Type B pancreatic cell (in vitro differentiated cells): ENCODE results near the gene VAV1. TPM values are rescaled to one million over a fixed set of nuclear protein-coding genes. Genes with fewer than 3 reads are reported as not detected.
A peak's percentile ranks its signal among the peaks of the same experiment; 100 is the strongest.

Source experiments
- DNase-seq: peaks from one replicate; pipeline ENCODE4 v3.0.0; 2021; ENCODE audit warnings: mixed read lengths; ENCODE audit not compliant: unreplicated experiment; ENCODE audit errors: extremely low spot score
- H3K27ac Mint-ChIP-seq: 2 replicates; pipeline ENCODE4 v1.8.0; 2021; ENCODE audit warnings: mild to moderate bottlenecking, mixed read lengths
- H3K27me3 Mint-ChIP-seq: 2 replicates; pipeline ENCODE4 v1.8.0; 2021; ENCODE audit warnings: mixed read lengths
- H3K36me3 Mint-ChIP-seq: 2 replicates; pipeline ENCODE4 v1.8.0; 2021; ENCODE audit warnings: mixed read lengths
- H3K4me1 Mint-ChIP-seq: one replicate; pipeline ENCODE4 v1.8.0; 2021; ENCODE audit warnings: mixed read lengths; ENCODE audit not compliant: unreplicated experiment
- H3K4me3 Mint-ChIP-seq: 2 replicates; pipeline ENCODE4 v1.8.0; 2021; ENCODE audit warnings: mild to moderate bottlenecking, mixed read lengths
- H3K9me3 Mint-ChIP-seq: 2 replicates; pipeline ENCODE4 v1.8.0; 2021; ENCODE audit warnings: mixed read lengths
- CTCF ChIP-seq: fragments of 200-600 bp; sonication (generic); conservative IDR thresholded peaks from 2 replicates; pipeline ENCODE4 v1.5.0; 2021; ENCODE audit warnings: antibody characterized with exemption, mild to moderate bottlenecking
- total RNA-seq: library from RNA; stranded (reverse); gene quantifications from 2 replicates; pipeline ENCODE4 v1.2.1, GENCODE V29; 2021; ENCODE audit warnings: low replicate concordance

VAV1 gene
- total RNA-seq, 1 donor from 2014 or later, result not detected

GRCh38 chr19:6732803-6733337, 39.6 kb upstream of the VAV1 start:
- Mint-ChIP-seq H3K36me3 (no peaks in the 10 kb centered on the region), H3K27me3 (no peaks in the 10 kb centered on the region), H3K27ac (no peak overlapping the region), H3K4me1 (peaks cover 9% of the 10 kb centered on the region), H3K9me3 (no peaks in the 10 kb centered on the region), H3K4me3 (no peak overlapping the region)
- no peak for DNase-seq
- no peak for TF ChIP-seq CTCF

- DNase-seq, result no peak
- H3K9me3 Mint-ChIP-seq, result no peaks in the 10 kb centered on the region
- no peaks in the 10 kb centered on the region for H3K27me3 Mint-ChIP-seq
- H3K27ac Mint-ChIP-seq, result no peak overlapping the region
- no peak overlapping the region for H3K4me3 Mint-ChIP-seq
- peaks cover 16% of the 10 kb centered on the region for H3K4me1 Mint-ChIP-seq
- peak; percentile 52 for TF ChIP-seq CTCF
- H3K36me3 Mint-ChIP-seq, result no peaks in the 10 kb centered on the region
These were observed 39.0 kb upstream of the VAV1 start for GRCh38 chr19:6733338-6734095.

- Mint-ChIP-seq H3K27me3 (no peaks in the 10 kb centered on the region), H3K36me3 (no peaks in the 10 kb centered on the region), H3K27ac (no peak overlapping the region), H3K4me1 (peaks cover 18% of the 10 kb centered on the region), H3K9me3 (no peaks in the 10 kb centered on the region), H3K4me3 (no peak overlapping the region)
- DNase-seq, result no peak
- TF ChIP-seq CTCF, result no peak
These were observed 38.3 kb upstream of the VAV1 start for GRCh38 chr19:6734096-6734696.

- DNase-seq, result no peak
- no peak for TF ChIP-seq CTCF
- H3K27ac Mint-ChIP-seq, result peak overlapping the region; percentile 93
These were observed 37.2 kb upstream of the VAV1 start for GRCh38 chr19:6735181-6735911.

GRCh38 chr19:6736169-6736916, 36.2 kb upstream of the VAV1 start:
- peak; percentile 73 for TF ChIP-seq CTCF
- Mint-ChIP-seq H3K27me3 (no peaks in the 10 kb centered on the region), H3K9me3 (no peaks in the 10 kb centered on the region), H3K4me3 (peak overlapping the region; percentile 96), H3K27ac (peak overlapping the region; percentile 93), H3K4me1 (peaks cover 24% of the 10 kb centered on the region), H3K36me3 (no peaks in the 10 kb centered on the region)
- DNase-seq, result no peak

More at GRCh38 chr19:6735181-6735911, 37.2 kb upstream of the VAV1 start:
- Mint-ChIP-seq H3K4me3 (peak overlapping the region; percentile 96), H3K9me3 (no peaks in the 10 kb centered on the region), H3K27me3 (no peaks in the 10 kb centered on the region), H3K36me3 (no peaks in the 10 kb centered on the region), H3K4me1 (peaks cover 18% of the 10 kb centered on the region)
